ENCODE measurements around the gene HIP1R. TPM values are rescaled to one million over a fixed set of nuclear protein-coding genes. Genes with fewer than 3 reads are reported as not detected.
A peak's percentile ranks its signal among the peaks of the same experiment; 100 is the strongest.
"Not testable (repeated sequence)": the region's sequence is repeated elsewhere in the genome, so short reads cannot be mapped to it uniquely, and the experiment has no call there.

Gene HIP1R
- total RNA-seq, 2 donors from 2014 or later = 14.8 to 48.9 TPM

DNA sequence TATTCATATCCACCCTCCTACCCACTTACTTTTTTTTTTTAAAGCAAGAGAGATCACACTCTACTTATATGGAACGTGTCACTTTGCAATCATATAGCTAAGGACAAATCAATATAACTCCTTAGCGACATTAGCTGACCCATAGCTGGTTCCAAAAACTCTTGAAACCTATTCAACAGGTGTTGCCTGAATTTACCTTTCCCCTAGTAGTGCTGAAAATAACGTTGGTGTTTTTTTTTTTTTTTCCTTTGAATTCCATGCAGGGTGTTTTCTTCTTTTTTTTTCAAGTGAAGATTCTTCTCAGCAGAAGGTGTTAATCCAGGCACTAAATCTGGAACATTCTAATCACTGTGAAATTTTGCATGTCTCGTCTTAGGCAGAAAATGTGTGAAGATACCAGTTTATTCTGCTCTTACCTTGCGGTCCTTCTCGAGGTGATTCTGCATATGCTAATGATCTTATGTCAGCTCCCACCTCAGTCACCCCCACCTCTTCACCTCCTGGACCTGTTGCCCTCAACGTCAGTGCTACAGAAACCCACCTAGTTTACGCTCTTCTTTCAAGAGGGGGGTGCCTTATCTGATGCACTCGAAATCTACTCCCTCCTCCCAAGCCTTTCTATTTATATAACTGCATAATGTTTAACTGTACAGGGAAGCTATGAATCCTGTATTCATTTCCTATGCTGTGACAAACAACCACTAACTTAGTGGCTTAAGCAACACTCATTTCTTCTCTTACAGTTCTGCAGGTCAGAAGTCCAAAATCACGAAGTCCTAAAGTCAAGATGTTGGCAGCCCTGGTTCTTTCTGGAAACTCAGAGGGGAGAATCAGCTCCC, 67.8 kb downstream of the HIP1R start:
- Mint-ChIP-seq H3K36me3 (no peaks in the 10 kb centered on the region), H3K27me3 (no peaks in the 10 kb centered on the region), H3K27ac (peak overlapping the region; percentile 10 to 70), H3K4me1 (ENCODE audit: low read depth in 2 of 2) (peaks cover 36 to 42% of the 10 kb centered on the region in 2 donors), H3K9me3 (no peaks in the 10 kb centered on the region), H3K4me3 (peak overlapping the region; percentile 6)
- ATAC-seq (no peak), DNase-seq (ENCODE audit: low spot score) (no peak)

DNA sequence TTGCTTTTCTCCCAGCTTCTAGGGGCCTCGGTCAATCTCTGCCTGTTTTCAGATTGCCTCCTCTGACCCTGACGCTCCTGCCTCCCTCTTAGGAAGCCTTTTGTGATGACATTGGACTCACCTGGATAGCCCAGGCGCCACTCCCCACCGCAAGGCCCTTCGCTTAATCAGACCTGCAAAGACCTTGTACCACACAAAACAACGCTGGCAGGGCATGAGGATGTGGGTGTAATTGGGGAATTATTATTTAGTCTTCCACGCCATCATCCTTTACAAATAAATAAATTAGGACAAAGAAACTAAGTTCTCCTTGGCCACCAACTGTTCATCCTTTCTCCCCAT, 68.4 kb downstream of the HIP1R start:
- ATAC-seq (no peak), DNase-seq (ENCODE audit: low spot score) (no peak)
- Mint-ChIP-seq H3K27me3 (no peaks in the 10 kb centered on the region), H3K4me1 (ENCODE audit: low read depth in 2 of 2) (peaks cover 30 to 36% of the 10 kb centered on the region in 2 donors), H3K4me3 (peak overlapping the region; percentile 6), H3K27ac (peak overlapping the region; percentile 10 to 70), H3K9me3 (no peaks in the 10 kb centered on the region), H3K36me3 (no peaks in the 10 kb centered on the region)

DNA sequence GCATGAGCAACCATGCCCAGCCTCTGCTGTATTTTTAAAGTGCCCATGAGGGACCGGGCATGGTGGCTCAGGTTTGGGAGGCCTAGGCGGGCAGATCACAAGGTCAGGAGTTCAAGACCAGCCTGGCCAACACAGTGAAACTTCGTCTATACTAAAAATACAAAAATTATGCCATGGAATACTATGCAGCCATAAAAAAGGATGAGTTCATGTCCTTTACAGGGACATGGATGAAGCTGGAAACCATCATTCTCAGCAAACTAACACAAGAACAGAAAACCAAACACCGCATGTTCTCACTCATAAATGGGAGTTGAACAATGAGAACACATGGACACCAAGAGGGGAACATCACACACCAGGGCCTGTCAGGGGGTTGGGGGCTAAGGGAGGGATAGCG, 70.0 kb downstream of the HIP1R start:
- DNase-seq (ENCODE audit: low spot score); H3K4me3 Mint-ChIP-seq; H3K9me3 Mint-ChIP-seq; ATAC-seq; H3K36me3 Mint-ChIP-seq; H3K27me3 Mint-ChIP-seq: not testable (repeated sequence)
- Mint-ChIP-seq H3K4me1 (ENCODE audit: low read depth in 2 of 2) (peaks cover 17 to 20% of the 10 kb centered on the region in 2 donors), H3K27ac (peak overlapping the region in 1 of 2 donors; percentile 31)

DNA sequence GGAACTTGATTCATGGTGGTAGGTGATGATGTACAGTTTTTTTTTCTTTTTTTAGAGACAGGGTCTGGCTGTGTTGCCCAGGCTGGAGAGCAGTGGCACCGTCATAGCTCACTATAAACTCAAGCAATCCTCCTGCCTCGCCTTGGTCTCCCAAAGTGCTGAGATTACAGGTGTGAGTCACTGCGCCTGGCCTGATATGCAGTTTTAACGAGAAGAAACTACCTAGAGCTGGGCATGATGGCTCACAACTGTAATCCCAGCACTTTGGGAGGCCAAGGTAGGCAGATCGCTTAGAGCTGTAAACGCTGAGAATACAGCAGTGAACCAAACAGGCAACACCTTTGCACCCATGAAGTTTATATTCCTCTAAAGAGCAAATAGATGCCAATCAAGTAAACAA, 73.7 kb downstream of the HIP1R start:
- H3K4me1 Mint-ChIP-seq (ENCODE audit: low read depth in 2 of 2) = peaks cover under 1 to 2% of the 10 kb centered on the region in 2 donors

DNA sequence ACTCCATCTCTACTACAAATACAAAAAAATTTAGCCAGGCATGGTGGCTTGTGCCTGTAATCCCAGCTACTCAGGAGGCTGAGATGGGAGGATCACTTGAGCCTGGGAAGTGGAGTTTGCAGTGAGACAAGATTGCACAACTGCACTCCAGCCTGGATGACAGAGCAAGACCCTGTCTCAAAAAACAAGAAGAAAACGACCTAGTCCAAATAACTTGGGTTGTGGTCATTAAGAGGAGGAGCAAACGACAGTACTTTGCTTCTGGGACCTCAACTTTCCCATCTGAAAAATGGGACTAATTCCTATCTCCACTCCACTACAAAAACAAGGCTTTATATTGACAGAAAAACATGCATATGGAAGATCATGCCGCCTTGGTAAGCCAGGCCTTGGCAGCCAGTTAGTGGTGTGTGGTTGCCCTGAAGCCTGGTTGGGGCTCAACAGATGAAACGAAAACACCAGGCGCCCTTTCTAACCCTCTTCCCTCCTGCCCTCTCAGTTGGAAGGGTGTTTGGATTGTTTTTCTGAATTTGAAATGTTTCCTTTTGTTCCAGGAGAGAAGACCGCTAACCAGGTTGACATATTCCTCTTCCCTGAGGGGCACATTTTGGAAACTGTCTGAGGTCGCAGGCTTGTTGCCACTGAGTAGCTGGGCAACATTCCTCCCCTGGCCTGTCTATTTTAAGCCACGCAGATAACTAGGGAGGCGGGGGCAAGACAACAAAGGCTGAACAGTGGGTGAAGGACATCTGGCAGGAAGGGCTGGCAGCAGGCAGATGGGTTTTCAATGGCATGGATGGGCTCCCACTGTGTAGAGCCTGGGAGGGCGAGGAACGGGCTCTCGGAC, 74.4 kb downstream of the HIP1R start:
- Mint-ChIP-seq H3K4me1 (ENCODE audit: low read depth in 2 of 2) (peaks cover 0 to 5% of the 10 kb centered on the region in 2 donors), H3K27me3 (no peaks in the 10 kb centered on the region), H3K27ac (peak overlapping the region in 1 of 2 donors; percentile 46), H3K4me3 (no peak overlapping the region), H3K9me3 (no peaks in the 10 kb centered on the region), H3K36me3 (no peaks in the 10 kb centered on the region)
- ATAC-seq = no peak
- DNase-seq (ENCODE audit: low spot score) = no peak

More for the DNA sequence above, 73.7 kb downstream of the HIP1R start:
- no peak overlapping the region for H3K27ac Mint-ChIP-seq
- no peak overlapping the region for H3K4me3 Mint-ChIP-seq
- H3K9me3 Mint-ChIP-seq = no peaks in the 10 kb centered on the region
- no peak for ATAC-seq
- H3K27me3 Mint-ChIP-seq = no peaks in the 10 kb centered on the region
- no peak for DNase-seq (ENCODE audit: low spot score)
- H3K36me3 Mint-ChIP-seq = no peaks in the 10 kb centered on the region

Other genes starting within 250 kb of the HIP1R start
- gene HCAR2, start 132.1 kb upstream of the HIP1R start, total RNA-seq = under 1 TPM in 1 of 2 donors, not detected in 1; 0.64 TPM
- gene HCAR3, start 118.6 kb upstream of the HIP1R start, total RNA-seq = under 1 TPM in 1 of 2 donors, not detected in 1; 0.50 TPM
- not detected for gene HCAR1, start 104.6 kb upstream of the HIP1R start, total RNA-seq
- 10 to 100 TPM; 51.8 to 56.7 TPM for gene DENR, start 82.6 kb upstream of the HIP1R start, total RNA-seq
- gene CCDC62, start 60.9 kb upstream of the HIP1R start, total RNA-seq = under 1 TPM; 0.50 TPM
- 10 to 100 TPM; 42.6 to 46.9 TPM for gene VPS37B, start 60.7 kb downstream of the HIP1R start, total RNA-seq
- gene ABCB9, start 131.0 kb downstream of the HIP1R start, total RNA-seq = 1 to 10 TPM; 4.5 to 6.3 TPM
- gene OGFOD2, start 139.8 kb downstream of the HIP1R start, total RNA-seq = 10 to 100 TPM; 19.1 to 36.8 TPM
- gene ARL6IP4, start 145.2 kb downstream of the HIP1R start, total RNA-seq = 100 to 1,000 TPM; 146 to 212 TPM

All from natural killer cell treated with Interleukin-12 subunit alpha and Interleukin-12 subunit beta and Interleukin-15 and Interleukin-18, amount 100 ng/mL, for 72 hours (primary cell).